GM21528 (cell line): ENCODE results near the gene NOTCH2NLA.
"Not testable (repeated sequence)": the region's sequence is repeated elsewhere in the genome, so short reads cannot be mapped to it uniquely, and the experiment has no call there.

Experiments
- ATAC-seq: cut with Tn5 transposase; IDR thresholded peaks from one replicate; pipeline ENCODE4 v1.9.1; 2021; ENCODE audit warnings: mild to moderate bottlenecking, moderate library complexity; ENCODE audit not compliant: unreplicated experiment, low FRiP score

Gene NOTCH2NLA

DNA sequence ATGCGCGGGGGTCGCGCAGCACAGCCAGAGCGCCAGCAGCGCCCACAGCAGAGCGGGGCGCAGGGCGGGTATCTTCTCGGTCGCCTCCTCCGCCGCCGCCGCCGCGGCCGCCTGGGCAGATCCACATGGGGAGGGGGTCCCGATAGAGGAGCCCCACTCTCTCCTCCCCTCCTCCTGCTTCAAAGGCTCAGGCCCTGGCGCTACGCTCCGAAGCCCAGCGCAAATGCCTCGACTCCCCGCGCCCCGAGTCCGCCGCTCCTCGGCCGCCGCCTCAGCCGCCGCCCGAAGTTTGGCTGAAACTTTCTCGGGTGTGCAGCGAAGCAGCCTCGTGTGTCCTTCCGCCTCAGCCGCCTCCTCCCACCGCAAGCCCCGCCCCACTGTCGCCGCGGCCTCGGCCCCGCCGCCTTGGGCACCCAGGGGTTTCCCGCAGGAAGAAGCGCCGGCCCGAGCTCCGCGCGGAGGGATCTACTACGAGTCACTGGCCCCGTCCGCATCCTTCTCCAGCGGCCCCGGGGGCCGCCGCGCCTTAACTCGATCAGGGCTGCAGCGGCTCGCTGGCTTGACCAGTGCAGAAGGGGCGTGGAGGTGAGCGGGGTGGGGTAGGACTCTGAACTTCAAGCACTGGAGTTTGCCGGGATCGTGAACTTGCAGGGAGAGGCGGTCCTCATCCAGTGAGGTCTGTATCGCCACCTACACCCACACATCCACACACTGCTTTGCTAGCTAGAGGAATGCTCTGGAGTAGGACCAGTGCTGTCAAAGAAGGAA, at the start of gene NOTCH2NLA:
Gene NOTCH2NLA (minus strand): TSS at position 312 of the 768 bp plus-strand sequence. CDS start 39,684 bp downstream, outside the sequence.
- ATAC-seq = not testable (repeated sequence)

DNA sequence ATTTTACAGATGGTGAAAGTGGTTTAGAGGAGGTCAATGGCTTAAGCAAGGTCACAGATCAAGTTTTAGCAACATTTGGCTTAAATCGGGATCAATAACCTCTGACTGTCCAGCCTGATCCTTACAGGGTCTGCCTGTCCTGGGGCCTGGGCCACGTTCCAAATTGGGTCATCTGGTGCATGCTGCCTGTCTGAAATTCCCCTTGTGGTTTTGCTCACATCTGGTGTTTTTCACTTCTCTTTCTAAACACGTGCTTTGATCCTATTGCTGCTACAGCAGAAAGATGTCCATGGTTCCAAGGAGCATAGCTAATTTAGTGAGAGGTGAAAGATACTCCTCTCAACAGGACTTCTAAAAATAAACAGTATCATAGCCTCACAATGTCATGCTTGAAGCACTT, 49.5 kb upstream of the NOTCH2NLA start:
- peak; percentile 71 for ATAC-seq

DNA sequence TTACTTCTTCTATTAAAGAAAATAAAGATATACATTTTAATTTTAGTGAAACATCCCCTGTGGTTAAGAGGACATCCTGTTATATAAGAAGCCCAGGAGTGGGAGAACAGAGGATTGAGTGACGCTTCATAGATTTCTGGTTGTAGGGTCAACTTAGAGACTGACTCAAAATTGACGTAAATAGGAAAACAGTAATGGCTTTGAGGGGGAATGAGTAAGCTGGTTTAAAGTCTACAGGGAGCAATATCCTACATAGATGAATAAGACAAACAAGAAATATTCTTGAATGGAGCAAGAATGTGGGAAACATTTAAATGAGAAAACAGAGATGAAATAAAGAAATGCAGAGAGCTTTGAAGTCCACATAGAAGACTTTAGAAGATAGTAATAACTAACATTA, 48.3 kb upstream of the NOTCH2NLA start:
- ATAC-seq = not testable (repeated sequence)

DNA sequence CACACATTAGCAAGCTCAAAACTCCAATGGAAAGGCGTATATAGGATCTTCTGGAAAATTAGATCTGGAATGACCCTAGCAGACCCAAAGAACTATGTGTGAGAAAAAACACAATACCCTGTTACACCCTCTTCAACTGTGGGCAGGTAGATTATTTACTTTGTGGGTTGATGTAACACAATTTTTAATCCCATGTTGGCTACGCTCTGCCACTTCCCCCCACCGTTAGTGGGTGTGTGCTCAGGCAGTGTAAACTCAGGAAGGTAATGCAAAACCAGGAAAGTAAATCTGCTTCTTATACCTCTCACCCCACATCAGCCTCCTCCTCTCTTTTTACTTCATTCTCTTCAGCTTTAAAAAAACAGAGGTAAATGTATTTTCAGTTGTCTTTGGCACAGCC, 45.3 kb upstream of the NOTCH2NLA start:
- not testable (repeated sequence) for ATAC-seq

DNA sequence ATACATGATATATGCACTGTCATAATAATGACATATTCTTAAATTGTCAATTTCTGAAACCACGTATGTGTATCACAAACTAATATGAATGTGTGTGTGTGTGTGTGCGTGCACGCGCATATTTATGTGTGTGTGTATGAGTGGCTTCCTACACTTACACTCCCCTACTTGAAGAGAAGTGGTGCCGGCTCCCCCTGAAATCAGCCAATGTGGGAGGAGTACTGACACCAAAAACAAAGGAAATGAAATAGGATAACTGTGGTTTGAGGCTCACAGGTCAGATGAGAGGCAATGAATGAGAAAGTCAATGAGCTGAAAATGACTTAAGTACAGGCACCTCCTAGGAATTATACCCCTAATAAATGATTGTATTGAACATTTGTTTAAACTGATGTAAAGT, 44.4 kb upstream of the NOTCH2NLA start:
- ATAC-seq = not testable (repeated sequence)

DNA sequence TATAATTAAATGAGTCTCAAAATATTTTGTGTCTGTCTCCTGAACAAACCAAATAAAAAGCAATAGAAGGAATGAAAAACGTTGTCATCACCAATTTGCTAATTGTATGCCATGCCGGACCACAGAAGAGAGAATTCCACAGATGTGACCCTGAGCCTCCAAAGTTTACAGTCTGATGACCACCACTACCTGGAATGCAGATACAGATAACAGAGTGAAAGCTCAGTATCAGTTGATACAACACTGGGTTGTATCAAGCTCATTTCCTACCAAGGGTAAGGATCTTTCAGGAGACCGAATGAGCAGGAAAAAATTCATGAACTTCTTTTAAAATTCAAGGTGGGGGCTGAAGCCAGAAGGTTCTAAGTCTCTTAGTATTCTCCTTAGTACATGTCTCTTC, 43.9 kb upstream of the NOTCH2NLA start:
- not testable (repeated sequence) for ATAC-seq

DNA sequence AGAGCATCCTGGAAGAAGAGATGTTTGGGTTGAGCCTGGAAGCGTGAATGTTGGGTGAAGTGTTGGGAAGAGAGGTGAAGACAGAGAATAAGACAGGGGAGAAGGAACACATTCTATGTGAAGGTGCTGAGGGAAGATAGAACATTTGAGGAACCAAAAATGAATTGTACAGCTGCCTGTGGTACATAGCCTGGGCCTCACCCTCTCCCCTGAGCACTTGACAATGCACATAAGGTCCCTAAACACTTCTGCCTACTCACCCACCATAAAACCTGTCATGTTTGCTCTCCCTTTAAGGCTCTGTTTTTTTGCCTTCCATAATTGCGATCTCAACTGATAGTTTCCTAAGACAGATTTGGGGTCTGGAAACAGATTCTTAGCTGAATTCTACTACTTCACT, 43.2 kb upstream of the NOTCH2NLA start:
- not testable (repeated sequence) for ATAC-seq

DNA sequence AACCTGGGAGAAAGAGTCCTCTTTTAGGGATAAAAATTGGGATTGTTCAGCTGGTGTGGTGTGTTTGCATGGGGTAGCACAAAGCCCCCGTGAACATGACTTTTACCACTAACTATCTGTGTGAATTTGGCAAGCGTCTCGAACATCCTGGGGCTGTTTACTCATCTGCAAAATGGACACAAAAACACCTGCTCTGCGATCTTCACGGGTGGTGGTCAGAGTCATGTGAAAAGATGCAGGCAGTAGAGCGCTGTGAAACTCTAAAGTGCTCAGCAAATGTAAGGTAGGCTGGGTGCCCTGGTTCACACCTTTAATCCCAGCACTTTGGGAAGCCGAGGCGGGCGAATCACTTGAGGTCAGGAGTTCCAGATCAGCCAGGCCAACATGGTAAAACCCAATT, 41.3 kb upstream of the NOTCH2NLA start:
- ATAC-seq = not testable (repeated sequence)

DNA sequence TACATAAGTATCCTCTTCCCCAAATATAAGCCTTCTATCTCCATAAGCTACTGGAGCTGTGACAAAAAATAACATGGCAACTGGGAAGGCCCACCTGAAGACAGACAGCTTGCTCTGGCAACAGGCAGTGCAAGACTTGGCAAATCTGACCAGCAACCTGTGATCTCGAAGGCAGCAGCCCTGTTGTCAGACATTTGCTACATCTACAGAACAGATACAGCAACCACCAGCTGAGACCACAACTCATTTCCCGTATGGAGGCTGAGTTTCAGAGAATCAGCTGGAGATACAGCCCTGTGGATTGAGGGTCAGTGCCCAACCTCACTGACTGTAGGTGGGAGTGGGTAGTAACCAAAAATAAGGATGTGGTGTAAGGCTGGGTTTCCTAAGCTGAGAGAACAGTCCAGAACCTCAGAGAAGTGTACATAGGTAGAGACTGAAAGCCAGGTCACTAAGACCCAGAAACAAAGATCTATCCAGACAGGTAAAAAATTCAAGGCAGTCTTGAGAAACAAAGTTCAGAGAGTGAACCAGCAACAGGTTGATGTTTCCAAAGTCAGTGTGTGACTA, 37.4 kb upstream of the NOTCH2NLA start:
- not testable (repeated sequence) for ATAC-seq

DNA sequence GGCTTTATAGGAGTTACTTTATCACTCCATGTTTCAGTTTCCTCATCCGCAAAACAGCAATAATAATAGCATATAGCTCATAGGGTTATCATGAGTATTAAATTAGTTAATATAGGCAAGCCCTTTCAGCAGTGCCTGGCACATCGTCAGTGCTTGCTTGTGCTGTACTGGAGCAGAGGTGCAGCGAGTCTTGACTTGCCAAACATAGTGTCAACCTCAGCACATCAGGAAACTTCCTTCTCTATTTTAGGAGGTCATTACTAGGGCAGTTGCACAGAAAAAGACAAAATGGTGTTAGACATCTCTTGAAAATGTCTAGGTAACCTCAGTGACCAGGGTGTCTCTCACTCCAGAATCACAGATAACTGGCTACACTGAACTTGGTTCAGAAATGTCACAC, 35.9 kb upstream of the NOTCH2NLA start:
- not testable (repeated sequence) for ATAC-seq

DNA sequence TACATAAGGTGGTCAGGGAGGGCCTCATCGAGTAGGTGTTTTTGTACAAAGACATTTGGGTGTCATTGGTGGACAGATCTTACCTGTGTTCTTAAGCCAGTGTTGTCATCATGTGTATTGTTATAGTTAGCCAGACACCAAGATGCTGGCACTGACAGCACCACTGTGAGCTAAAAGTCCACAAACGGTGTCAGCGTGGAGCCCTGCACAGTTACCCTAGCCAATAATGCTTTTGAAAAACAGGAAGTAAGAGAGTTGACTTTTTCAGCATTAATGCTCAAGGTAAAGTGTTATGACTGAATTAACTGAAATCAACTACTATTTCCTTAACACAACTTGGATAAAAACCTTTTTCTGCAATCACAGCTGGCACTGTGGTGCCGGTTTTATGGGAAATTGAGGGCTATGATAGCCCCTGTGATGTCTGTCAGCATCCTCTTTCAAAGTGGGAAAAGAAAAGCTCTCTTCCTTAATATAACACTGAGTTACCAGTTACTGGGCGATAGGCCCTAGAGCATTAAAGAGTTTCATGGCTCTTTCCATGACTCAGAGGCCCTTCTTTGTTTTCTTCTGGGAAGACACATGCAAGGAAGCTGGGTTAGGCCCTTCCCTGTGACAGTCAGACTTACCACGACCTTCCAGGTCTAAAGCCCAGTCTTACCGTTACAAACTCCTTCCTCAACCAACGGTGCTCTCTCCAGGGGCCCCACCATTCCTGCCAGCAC, 31.3 kb upstream of the NOTCH2NLA start:
- not testable (repeated sequence) for ATAC-seq

DNA sequence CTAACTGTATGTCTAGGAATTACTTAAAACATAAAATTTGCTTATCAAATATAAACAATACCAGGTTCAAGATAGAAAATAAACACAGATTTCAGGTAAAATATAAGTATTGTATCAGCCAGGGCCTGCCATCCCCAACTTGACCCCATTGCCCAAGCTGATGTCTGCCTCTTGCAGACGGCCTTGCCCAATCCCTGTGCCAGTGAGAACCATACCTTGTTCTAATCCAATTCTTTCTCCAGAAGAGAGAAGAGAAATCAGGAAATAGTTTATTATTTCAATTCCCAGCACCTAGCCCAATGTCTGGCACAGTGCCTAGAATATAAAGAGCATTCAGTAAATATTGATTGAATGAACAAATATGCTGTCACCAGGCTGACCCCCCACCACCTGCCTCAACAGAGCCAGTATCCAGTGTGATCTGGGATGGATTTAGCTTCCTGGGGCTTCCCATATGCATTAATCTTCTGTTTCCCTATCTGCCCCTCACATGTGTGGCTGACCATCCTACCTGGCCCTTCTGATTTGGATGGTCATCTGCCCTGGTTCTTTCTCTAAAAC, 29.3 kb upstream of the NOTCH2NLA start:
- ATAC-seq = not testable (repeated sequence)

DNA sequence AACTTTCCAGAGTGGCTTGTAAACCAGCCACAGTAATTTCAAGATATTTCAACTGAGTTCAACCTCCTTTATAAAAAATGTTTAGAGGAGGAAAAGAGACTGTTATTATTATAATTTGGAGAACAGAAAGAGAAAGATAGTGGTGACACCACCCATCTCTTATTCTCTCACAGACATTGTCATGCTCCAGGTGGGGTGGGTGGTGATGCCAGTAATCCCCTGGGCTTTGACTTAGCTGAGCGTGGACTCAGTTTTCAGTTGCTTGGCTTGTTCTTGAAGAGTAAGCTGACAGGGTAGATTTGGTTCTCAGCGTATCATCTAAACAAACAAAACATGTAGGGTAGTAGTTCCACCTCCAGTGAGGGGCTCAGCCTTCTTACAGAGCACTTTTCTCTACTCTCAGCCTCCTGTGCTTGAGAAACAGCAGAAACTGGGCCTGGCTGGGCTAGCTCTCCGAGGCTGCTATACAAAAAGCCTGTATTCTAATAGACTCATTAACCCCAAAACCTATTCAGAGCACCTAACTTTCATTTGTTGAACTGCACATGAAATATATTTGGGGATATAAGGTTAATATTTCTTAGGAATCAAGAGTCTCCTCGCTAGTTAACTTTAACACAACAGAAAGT, 25.9 kb upstream of the NOTCH2NLA start:
- ATAC-seq = not testable (repeated sequence)

DNA sequence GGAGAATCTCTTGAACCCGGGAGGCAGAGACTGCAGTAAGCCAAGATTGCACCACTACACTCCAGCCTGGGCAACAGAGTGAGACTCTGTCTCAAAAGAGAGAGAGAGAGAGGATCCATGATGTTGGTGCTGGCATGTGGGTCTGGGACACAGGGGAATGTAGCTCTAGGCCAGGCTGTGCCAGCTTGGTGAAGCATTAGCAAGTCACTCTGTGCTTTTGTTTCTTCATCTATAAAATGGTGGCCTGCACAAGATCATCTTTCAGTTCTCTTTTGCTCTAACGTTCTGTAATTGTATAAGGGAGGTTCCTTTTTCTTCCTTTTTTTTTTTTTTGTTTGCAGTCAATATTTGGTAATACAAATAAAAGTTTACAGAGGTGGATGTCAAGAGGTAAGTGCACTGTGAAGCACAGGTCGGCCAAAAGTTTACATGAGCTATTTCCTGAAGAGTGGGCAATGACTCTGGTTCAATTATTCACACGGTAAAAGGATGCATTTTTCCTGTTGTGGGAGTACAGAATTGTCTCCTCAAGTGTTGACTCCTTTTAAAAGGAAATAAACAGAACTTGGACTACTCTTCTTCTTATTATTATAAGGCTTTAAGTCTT, 24.5 kb upstream of the NOTCH2NLA start:
- ATAC-seq = not testable (repeated sequence)

DNA sequence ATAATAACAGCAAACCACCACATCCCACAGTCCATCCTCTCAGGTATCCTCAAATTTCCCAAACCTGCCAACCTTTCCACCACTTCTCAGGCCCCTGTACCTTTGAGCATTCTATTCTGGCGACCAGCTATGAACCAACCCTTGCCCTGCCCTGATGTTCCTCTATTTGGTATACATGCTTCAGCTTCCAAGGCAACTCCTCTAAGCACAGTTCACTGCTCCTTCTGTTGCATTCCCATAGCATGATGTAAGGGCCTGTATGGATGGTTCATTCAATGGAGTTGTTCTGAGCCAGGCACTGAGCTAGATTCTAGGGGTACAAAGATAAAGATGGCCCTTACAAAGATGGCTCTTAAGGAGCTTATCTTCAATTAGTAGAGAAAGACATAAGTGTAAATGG, 22.7 kb upstream of the NOTCH2NLA start:
- ATAC-seq = not testable (repeated sequence)

DNA sequence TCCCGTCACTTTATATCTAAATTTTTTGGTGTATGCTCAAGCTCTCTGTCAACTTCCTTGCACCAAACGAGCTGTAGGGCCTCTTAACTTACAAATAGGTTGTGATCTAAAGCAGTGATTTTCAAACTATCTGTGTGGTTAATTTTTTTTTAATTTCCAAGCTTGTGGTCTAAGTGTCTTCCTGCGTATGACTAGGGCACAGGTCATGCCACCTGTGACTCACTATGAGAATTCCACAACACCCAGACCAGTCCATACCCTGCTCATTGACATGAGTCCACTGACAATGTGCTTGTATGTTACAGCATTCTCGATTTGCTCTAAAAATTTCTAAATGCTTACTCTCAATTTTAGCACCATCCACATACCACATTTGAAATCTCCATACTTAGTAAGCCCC, 19.8 kb upstream of the NOTCH2NLA start:
- ATAC-seq = not testable (repeated sequence)

DNA sequence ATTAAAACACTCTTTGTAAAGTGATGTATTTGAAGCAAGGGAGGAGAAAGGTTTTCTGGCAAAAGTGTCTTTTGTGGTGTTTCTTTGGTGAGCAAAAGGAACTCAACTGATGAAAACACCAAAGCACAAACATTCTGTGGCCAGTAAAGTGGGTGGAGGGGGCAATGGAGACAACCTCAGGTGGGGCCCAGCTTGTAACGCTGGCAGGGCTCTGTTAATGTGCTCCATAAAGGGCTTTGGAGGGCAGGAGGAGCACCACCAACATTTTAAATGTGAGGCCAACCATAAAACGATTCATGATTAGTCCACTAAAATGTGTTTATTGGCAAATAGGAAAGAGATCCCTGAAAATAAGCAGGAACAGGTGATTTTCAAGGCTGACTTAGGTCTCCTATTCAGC, 7.8 kb upstream of the NOTCH2NLA start:
- ATAC-seq = not testable (repeated sequence)

DNA sequence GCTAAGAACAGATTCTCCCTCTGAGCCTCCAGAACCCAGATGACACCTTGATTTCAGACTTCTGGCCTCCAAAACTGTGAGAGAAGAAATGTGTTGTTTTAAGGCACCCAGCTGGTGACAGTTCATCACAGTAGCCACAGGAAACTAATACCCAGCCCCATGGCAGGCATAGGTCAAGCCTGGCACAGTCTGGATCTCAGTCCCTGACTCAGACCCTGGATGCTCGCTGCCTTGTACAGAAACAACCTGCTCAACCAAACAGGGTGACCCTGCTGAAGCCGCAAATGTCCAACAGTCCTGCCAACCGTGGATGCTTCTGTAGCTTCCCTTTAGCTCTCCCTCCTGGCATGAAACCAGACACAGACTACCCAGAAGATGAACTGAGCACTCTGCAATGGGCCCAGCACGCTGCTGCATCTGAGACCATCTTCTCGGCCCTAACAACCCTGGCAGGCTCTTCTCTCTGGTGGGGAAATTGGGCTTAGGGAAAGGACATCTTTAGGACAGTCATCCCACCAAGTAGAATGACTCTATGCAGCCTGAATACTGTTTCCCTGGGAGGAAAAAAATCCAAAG, 7.3 kb upstream of the NOTCH2NLA start:
- not testable (repeated sequence) for ATAC-seq

DNA sequence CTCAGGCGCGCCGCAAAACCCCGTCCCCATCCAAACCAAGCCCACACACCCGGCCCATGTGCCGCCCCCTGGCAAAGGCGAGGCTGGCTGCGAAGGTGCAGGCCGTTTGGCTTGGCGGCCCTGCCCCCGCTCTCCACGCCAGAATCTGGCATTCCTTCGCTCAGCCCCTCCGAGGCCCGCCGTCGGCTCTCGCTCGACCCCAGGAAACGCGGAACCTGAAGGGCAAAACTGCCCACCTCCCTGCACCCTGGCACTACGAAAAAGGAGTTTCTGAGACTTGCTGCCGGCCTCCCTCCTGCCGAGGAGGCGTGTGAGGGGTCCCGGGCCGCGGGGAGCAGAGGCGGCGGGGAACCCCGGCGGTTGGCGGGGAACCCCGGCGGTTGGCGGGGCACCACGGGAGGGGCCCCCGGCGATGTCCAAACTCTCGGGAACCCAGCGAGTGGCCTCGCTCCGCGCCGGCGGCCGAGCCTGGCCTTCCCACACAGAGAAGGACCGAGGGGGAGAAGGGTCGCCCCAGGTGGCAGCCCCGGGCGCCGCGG, 608 bp downstream of the NOTCH2NLA start:
- not testable (repeated sequence) for ATAC-seq
